Measurements from ENCODE around the gene GRAMD1B. TPM values are rescaled to one million over a fixed set of nuclear protein-coding genes. Genes with fewer than 3 reads are reported as not detected.
"Not testable (repeated sequence)": the region's sequence is repeated elsewhere in the genome, so short reads cannot be mapped to it uniquely, and the experiment has no call there.

The GRAMD1B gene
- total RNA-seq, 4 donors from 2014 or later = 0.61 to 1.7 (median 1.1) TPM

DNA sequence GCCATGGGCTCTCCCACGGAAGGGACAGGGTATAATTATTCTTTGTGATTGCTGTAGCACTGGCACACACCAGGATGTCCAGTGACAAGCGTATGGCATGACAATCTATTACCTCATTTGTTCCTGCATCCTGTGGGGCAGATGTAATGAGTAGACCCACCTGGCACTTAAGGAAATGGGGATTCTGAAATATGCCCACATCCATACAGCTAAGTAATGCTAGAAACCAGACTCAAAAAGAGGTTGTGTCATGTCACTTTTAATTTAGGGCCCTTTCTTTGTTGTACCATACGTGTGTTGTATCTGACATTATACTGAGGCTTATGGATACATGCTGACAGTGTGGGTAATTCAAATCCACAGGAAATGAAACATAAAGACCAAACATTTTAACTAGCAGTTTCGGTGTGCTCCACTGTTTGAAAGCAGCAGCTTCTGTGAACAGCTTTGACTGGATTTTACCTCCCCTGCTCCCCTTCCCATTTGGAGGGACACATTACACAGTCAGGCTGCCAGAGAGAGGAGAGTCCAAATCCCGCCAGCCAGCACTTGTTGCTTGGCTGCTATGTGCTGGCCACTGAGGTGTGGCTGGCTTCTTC lies 21.2 kb downstream of the GRAMD1B start:
- Histone ChIP-seq H3K36me3 (no peaks in the 10 kb centered on the region), H3K27me3 (no peaks in the 10 kb centered on the region), H3K27ac (no peak overlapping the region), H3K4me1 (peaks cover 3 to 29% (median 19%) of the 10 kb centered on the region in 3 donors), H3K4me3 (no peak overlapping the region), H3K9me3 (no peaks in the 10 kb centered on the region)
- TF ChIP-seq POLR2A (IDR thresholded peaks at IDR 0.05) = no peak
- TF ChIP-seq, protein P1, sequence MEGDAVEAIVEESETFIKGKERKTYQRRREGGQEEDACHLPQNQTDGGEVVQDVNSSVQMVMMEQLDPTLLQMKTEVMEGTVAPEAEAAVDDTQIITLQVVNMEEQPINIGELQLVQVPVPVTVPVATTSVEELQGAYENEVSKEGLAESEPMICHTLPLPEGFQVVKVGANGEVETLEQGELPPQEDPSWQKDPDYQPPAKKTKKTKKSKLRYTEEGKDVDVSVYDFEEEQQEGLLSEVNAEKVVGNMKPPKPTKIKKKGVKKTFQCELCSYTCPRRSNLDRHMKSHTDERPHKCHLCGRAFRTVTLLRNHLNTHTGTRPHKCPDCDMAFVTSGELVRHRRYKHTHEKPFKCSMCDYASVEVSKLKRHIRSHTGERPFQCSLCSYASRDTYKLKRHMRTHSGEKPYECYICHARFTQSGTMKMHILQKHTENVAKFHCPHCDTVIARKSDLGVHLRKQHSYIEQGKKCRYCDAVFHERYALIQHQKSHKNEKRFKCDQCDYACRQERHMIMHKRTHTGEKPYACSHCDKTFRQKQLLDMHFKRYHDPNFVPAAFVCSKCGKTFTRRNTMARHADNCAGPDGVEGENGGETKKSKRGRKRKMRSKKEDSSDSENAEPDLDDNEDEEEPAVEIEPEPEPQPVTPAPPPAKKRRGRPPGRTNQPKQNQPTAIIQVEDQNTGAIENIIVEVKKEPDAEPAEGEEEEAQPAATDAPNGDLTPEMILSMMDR (IDR thresholded peaks at IDR 0.05) = no peak
- WGBS, 2 donors = 69 to 71% methylated on average over 5 of the region's 5 CpGs
- DNase-seq = no peak
- intact Hi-C loops (cut with DNase I) = no loop called here

DNA sequence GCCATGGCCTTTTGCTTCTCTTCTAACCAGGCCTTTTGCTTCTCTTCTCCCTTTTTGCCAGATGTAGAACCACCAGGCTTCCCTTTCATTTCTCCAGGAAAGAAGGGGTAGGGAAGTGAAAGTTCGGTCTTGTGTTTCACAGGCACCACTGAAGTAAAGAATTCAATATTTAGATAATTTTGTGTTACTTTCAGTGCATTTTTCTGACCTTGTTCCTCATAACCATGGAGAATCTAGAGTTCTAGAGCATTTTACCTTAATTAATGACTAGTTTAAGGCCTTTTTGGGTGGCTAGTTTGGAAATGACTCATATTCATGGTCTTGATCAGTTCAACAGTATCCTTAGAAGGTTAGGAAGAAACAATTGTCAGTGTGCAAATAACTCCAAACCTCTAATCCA lies 22.7 kb downstream of the GRAMD1B start:
- Histone ChIP-seq H3K36me3 (no peaks in the 10 kb centered on the region), H3K9me3 (no peaks in the 10 kb centered on the region), H3K27ac (no peak overlapping the region), H3K4me1 (peaks cover 3 to 29% (median 19%) of the 10 kb centered on the region in 3 donors), H3K4me3 (no peak overlapping the region), H3K27me3 (no peaks in the 10 kb centered on the region)
- DNase-seq = no peak
- TF ChIP-seq, protein P1 (IDR thresholded peaks at IDR 0.05) = no peak
- no peak for TF ChIP-seq POLR2A (IDR thresholded peaks at IDR 0.05)
- 76 to 83% methylated on average over 1 of the region's 1 CpG for WGBS, 2 donors
- intact Hi-C loops (cut with DNase I) = no loop called here

DNA sequence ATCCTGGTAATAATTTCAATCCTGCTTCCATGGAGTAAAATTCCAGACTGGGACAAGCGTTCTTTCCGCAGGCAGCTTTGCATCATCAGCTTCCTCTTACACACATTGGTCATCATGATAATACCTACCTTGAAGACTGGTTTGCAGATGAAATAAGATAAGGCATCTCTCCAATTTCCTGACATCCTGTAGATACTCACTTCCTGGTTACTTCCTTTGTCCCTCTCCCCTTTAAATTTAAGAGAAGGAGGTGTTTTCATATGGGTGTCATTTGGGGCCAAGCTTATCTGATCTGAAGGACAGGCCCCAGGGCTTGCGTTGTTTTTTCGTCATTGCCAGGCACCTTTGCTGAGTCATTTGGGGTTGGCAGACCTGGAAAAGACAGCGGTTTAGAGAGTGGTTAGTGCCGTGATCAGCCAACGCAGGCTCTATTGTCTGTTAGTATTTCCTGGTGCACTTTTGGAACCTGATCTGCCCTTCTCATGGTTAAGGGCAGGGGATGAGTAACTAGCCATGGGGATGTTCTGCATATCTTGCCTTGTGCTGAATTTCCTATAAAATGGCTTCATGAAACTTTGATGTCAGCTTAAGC lies 24.1 kb downstream of the GRAMD1B start:
- H3K27ac ChIP-seq = peak overlapping the region in 1 of 4 donors; percentile 40
- H3K4me1 ChIP-seq = peaks cover 3 to 29% (median 19%) of the 10 kb centered on the region in 3 donors
- no peak for TF ChIP-seq POLR2A (IDR thresholded peaks at IDR 0.05)
- TF ChIP-seq, protein P1 (IDR thresholded peaks at IDR 0.05) = no peak
- intact Hi-C loops (cut with DNase I) = no loop called here
- H3K9me3 ChIP-seq = no peaks in the 10 kb centered on the region
- H3K4me3 ChIP-seq = no peak overlapping the region
- 39 to 47% methylated on average over 6 to 7 of the region's 7 CpGs for WGBS, 2 donors
- no peak for DNase-seq
- H3K36me3 ChIP-seq = no peaks in the 10 kb centered on the region
- no peaks in the 10 kb centered on the region for H3K27me3 ChIP-seq

DNA sequence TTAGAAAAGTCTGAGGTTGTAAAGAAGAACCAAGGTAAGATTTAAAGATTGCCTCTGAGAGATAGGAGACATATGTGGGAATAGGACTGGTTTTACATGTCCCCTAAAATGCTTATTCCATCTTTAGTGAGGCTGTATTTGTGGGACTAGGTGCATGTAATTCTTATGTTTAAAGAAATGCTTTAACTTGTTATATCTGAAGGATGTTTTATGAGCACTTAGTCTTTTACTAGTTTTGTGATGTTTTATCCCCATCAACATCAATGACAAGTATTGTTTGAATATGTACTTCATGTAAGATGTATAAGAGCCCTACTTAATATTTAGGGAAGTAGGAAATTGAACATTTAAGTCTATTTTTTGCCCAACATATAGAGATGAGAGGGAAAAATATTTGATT lies 24.7 kb downstream of the GRAMD1B start:
- no peaks in the 10 kb centered on the region for H3K27me3 ChIP-seq
- no peak overlapping the region for H3K4me3 ChIP-seq
- intact Hi-C loops (cut with DNase I) = no loop called here
- no peak overlapping the region for H3K27ac ChIP-seq
- H3K4me1 ChIP-seq = peaks cover 3 to 29% (median 19%) of the 10 kb centered on the region in 3 donors
- H3K9me3 ChIP-seq = no peaks in the 10 kb centered on the region
- H3K36me3 ChIP-seq = no peaks in the 10 kb centered on the region
- no peak for TF ChIP-seq POLR2A (IDR thresholded peaks at IDR 0.05)
- TF ChIP-seq, protein P1 (IDR thresholded peaks at IDR 0.05) = no peak
- DNase-seq = no peak

DNA sequence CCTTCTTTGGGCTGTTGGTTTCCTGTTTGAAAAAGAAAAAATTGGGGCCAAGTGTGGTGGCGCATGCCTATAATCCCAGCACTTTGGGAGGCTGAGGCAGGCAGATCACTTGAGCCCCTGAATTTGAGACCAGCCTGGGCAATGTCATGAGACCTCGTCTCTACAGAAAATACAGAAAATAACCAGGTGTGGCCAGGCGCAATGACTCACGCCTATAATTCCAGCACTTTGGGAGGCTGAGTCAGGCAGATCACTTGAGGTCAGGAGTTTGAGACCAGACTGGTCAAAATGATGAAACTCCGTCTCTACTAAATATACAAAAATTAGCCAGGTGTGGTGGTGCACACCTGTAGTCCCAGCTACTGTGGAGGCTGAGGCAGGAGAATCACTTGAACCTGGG lies 26.4 kb downstream of the GRAMD1B start:
- DNase-seq; H3K4me3 ChIP-seq; intact Hi-C loops (cut with DNase I); H3K9me3 ChIP-seq; H3K27me3 ChIP-seq; H3K36me3 ChIP-seq: not testable (repeated sequence)
- WGBS, 2 donors = 63 to 72% methylated on average over 5 of the region's 5 CpGs
- Histone ChIP-seq H3K4me1 (peaks cover 3 to 25% (median 15%) of the 10 kb centered on the region in 3 donors), H3K27ac (peak overlapping the region in 2 of 4 donors; percentile 19 to 21)

All from esophagus squamous epithelium (tissue), 5 donors.